GM04504 (cell line): Measurements from ENCODE around the gene CUX1.
A peak's percentile ranks its signal among the peaks of the same experiment; 100 is the strongest.

ENCODE experiments used
- DNase-seq: peaks from one replicate; pipeline ENCODE4 v3.0.0-alpha.2; 2012; ENCODE audit warnings: low read depth

The CUX1 gene

GRCh38 chr7:102272075-102272916 lies 454.9 kb downstream of the CUX1 start:
- peak; percentile 57 for DNase-seq

- DNase-seq: no peak
These were observed 455.7 kb downstream of the CUX1 start for GRCh38 chr7:102272917-102273748.

GRCh38 chr7:102273749-102274712 lies 456.6 kb downstream of the CUX1 start:
- no peak for DNase-seq

- no peak for DNase-seq
These were observed 457.8 kb downstream of the CUX1 start for GRCh38 chr7:102275123-102275703.

GRCh38 chr7:102277901-102278300 lies 460.5 kb downstream of the CUX1 start:
- no peak for DNase-seq

- no peak for DNase-seq
These were observed 462.3 kb downstream of the CUX1 start for GRCh38 chr7:102279537-102280400.

- no peak for DNase-seq
These were observed 463.1 kb downstream of the CUX1 start for GRCh38 chr7:102280521-102280920.

GRCh38 chr7:102281785-102282184 lies 464.4 kb downstream of the CUX1 start:
- DNase-seq: no peak

- DNase-seq: no peak
These were observed 465.3 kb downstream of the CUX1 start for GRCh38 chr7:102282465-102283362.

- no peak for DNase-seq
These were observed 466.2 kb downstream of the CUX1 start for GRCh38 chr7:102283477-102284189.

GRCh38 chr7:102284399-102284798 lies 467.0 kb downstream of the CUX1 start:
- DNase-seq: no peak

- no peak for DNase-seq
These were observed 467.6 kb downstream of the CUX1 start for GRCh38 chr7:102284891-102285539.

- DNase-seq: no peak
These were observed 468.3 kb downstream of the CUX1 start for GRCh38 chr7:102285540-102286236.

GRCh38 chr7:102286237-102287110 lies 469.0 kb downstream of the CUX1 start, which contains the start of gene SH2B2:
SH2B2 (plus strand) TSS chr7:102286868; CDS start chr7:102300551, 13,683 bp downstream.
- peak; percentile 38 for DNase-seq

- no peak for DNase-seq
These were observed 469.9 kb downstream of the CUX1 start for GRCh38 chr7:102287111-102287980.

GRCh38 chr7:102287981-102288278 lies 470.5 kb downstream of the CUX1 start:
- no peak for DNase-seq
